ENCODE data around the gene HOMER2. TPM values are rescaled to one million over a fixed set of nuclear protein-coding genes. Genes with fewer than 3 reads are reported as not detected.

The HOMER2 gene
- total and polyA plus RNA-seq, 9 of the 15 experiments (the other 6 are each of a cell fraction or from before 2014, with no cell fraction given), result 0.13 to 0.47 (median 0.29) TPM; not detected in 1

GRCh38 chr15:82903511-82903910 is 49.0 kb downstream of the HOMER2 start:
- DNase-seq (ENCODE audit: extremely low read depth in 1 of 4, low spot score in 3 of 4), result no peak
- ChIA-PET POLR2A (no interaction called here), CTCF (ENCODE audit: low intra/inter-chr PET ratio) (no interaction called here)
- peaks cover 40 to 47% of the 10 kb centered on the region in 2 experiments for H3K27me3 ChIP-seq (ENCODE audit: control insufficient read depth in 2 of 2, insufficient read depth in 2 of 2, low read length in 2 of 2)
- H3K9me3 ChIP-seq (replicated peaks; ENCODE audit: control insufficient read depth, insufficient read depth, low read depth, low read length), result no peaks in the 10 kb centered on the region
- no peak overlapping the region for H2AFZ ChIP-seq (ENCODE audit: low read depth, low read length)
- in situ Hi-C loops (cut with MboI) (no loop called here), intact Hi-C loops (cut with micrococcal nuclease) (no loop called here)
- no peaks in the 10 kb centered on the region for H3K79me2 ChIP-seq (ENCODE audit: control insufficient read depth, insufficient read depth, low read length)
- H3K27ac ChIP-seq (ENCODE audit: extremely low read depth, low read depth, low read length), result no peak overlapping the region
- 8% methylated on average over 16 of the region's 16 CpGs for WGBS (ENCODE audit: insufficient coverage, low coverage, missing lambda C conversion rate)
- no peak overlapping the region for H3K9ac ChIP-seq (ENCODE audit: insufficient read depth in 1 of 2, low read depth in 2 of 2, low read length in 2 of 2)
- H4K20me1 ChIP-seq (replicated peaks; ENCODE audit: control insufficient read depth, insufficient read depth, low read length), result no peaks in the 10 kb centered on the region; the same call in 1 of the 2 replicates
- H3K4me3 ChIP-seq, result no peak overlapping the region
- no peak for FAIRE-seq
- H3K4me2 ChIP-seq (ENCODE audit: insufficient read depth, low read length), result no peak overlapping the region
- no peak for ATAC-seq
- H3K9me1 ChIP-seq (ENCODE audit: control insufficient read depth, insufficient read depth, low read length), result no peaks in the 10 kb centered on the region
- H3K4me1 ChIP-seq (replicated peaks in 1 of 2; ENCODE audit: control insufficient read depth in 2 of 2, insufficient read depth in 2 of 2, low read length in 2 of 2), result no peaks in the 10 kb centered on the region
- BruUV-seq (replicated peaks), result no TSS peak
- TF ChIP-seq PRPF4 (IDR thresholded peaks at IDR 0.05; ENCODE audit: insufficient read depth, low read depth, low read length, poor library complexity, severe bottlenecking), result no peak
- 0 out of 2 replicates have a peak, but pooled peaks have one; percentile 8 for TF ChIP-seq CEBPB (tag; IDR thresholded peaks at IDR 0.05)
- TF ChIP-seq ETV6 (IDR thresholded peaks at IDR 0.05; ENCODE audit: borderline replicate concordance in 1 of 2, low read depth in 2 of 2, low read length in 1 of 2), result no peak
- TF ChIP-seq ETV6 (CRISPR knock-in tag; IDR thresholded peaks at IDR 0.05; ENCODE audit: borderline replicate concordance), result no peak
- TF ChIP-seq LARP7 (IDR thresholded peaks at IDR 0.05), result no peak
- TF ChIP-seq NFIC (IDR thresholded peaks at IDR 0.05), result peak; percentile 53; the same call in 1 of the 2 replicates
- no peaks in the 10 kb centered on the region for H3K36me3 ChIP-seq (ENCODE audit: control insufficient read depth, insufficient read depth, low read length)

All from K562 (cell line).